Lower leg skin (tissue), 3 donors: ENCODE data around the gene LGI4.

Source experiments
- CTCF ChIP-seq, 3 donors: fragments of 450-650 bp; IDR thresholded peaks; one replicate each; pipeline ENCODE4 v1.5.1; 2016; ENCODE audit warnings: antibody characterized with exemption in 3 of 3, mild to moderate bottlenecking in 3 of 3, moderate library complexity in 2 of 3
- POLR2A ChIP-seq, 2 donors: fragments of 450-650 bp; IDR thresholded peaks; one replicate each; pipeline ENCODE4 v1.6.1; 2016 to 2017; ENCODE audit warnings: antibody characterized with exemption in 2 of 2, mild to moderate bottlenecking in 1 of 2, moderate library complexity in 1 of 2

GRCh38 chr19:35125749-35126623 is 8.9 kb downstream of the LGI4 start:
- no peak for TF ChIP-seq POLR2A (IDR thresholded peaks at IDR 0.05)
- TF ChIP-seq CTCF (IDR thresholded peaks at IDR 0.05), result no peak
